IMR-90 (cell line): ENCODE data around the gene LCTL. TPM values are rescaled to one million over a fixed set of nuclear protein-coding genes. Genes with fewer than 3 reads are reported as not detected.
"Not testable (repeated sequence)": the region's sequence is repeated elsewhere in the genome, so short reads cannot be mapped to it uniquely, and the experiment has no call there.

ENCODE experiments used
- ATAC-seq: fragments of 200-7000 bp; cut with Tn5 transposase; 2 replicates; pipeline ENCODE4 v1.9.1; 2020; ENCODE audit warnings: low read depth, mild to moderate bottlenecking, moderate library complexity
- BruUV-seq: library from RNA; stranded (reverse); fragments of 400-500 nt; replicated peaks from 2 replicates; lab custom pipeline; 2021; lab: Mats Ljungman, UMichigan
- CTCF ChIA-PET: fragments of 300-600 bp; formaldehyde crosslinking; extraction: SDS; loops from one replicate; lab custom pipeline; 2021; ENCODE audit warnings: antibody characterized with exemption; lab: Yijun Ruan, JAX
- POLR2A ChIA-PET: fragments of 300-600 bp; sonication (Branson Sonifier 250); formaldehyde crosslinking; loops from one replicate; lab custom pipeline; 2022; ENCODE audit warnings: antibody characterized with exemption; ENCODE audit not compliant: unreplicated experiment; lab: Charles Lee
- DNase-seq: peaks from one replicate; pipeline ENCODE4 v3.0.0; 2013
- H2AFZ ChIP-seq: replicated peaks from 2 replicates; pipeline ENCODE3; 2013; ENCODE audit warnings: low read length, mild to moderate bottlenecking; ENCODE audit not compliant: poor library complexity
- H2AK5ac ChIP-seq: 2 replicates; pipeline ENCODE4 v1.6.1; 2013; ENCODE audit warnings: low read depth, low read length, inconsistent platforms
- H2AK9ac ChIP-seq: replicated peaks from 2 replicates; pipeline ENCODE3; 2013; ENCODE audit warnings: mild to moderate bottlenecking, low read depth, low read length, moderate library complexity; ENCODE audit not compliant: poor library complexity
- H2BK120ac ChIP-seq: 2 replicates; pipeline ENCODE4 v1.6.1; 2013; ENCODE audit warnings: low read depth, low read length, inconsistent platforms
- H2BK15ac ChIP-seq: 3 replicates; pipeline ENCODE4 v1.6.1; 2013; ENCODE audit warnings: low read depth, low read length, inconsistent platforms
- H2BK20ac ChIP-seq: 2 replicates; pipeline ENCODE4 v1.6.1; 2013; ENCODE audit warnings: low read depth, mild to moderate bottlenecking, inconsistent platforms, low read length, moderate library complexity
- H2BK5ac ChIP-seq: 2 replicates; pipeline ENCODE4 v1.6.1; 2013; ENCODE audit warnings: mild to moderate bottlenecking, low read depth, low read length, inconsistent platforms; ENCODE audit not compliant: poor library complexity, severe bottlenecking
- H3K14ac ChIP-seq: replicated peaks from 2 replicates; pipeline ENCODE4 v1.6.1; 2013; ENCODE audit warnings: low read depth, low read length, inconsistent platforms
- H3K18ac ChIP-seq: 2 replicates; pipeline ENCODE4 v1.6.1; 2013; ENCODE audit warnings: low read depth, low read length, control low read depth
- H3K23ac ChIP-seq: 2 replicates; pipeline ENCODE4 v1.6.1; 2013; ENCODE audit warnings: low read depth, low read length, inconsistent platforms
- H3K27ac ChIP-seq: 2 replicates; pipeline ENCODE4 v1.5.1; 2013; ENCODE audit warnings: mild to moderate bottlenecking, control low read depth, low read length; ENCODE audit not compliant: insufficient read depth
- H3K27me3 ChIP-seq: 2 replicates; pipeline ENCODE4 v1.6.1; 2013; ENCODE audit warnings: low read length; ENCODE audit not compliant: control insufficient read depth, insufficient read depth
- H3K36me3 ChIP-seq: 2 replicates; pipeline ENCODE4 v1.6.1; 2013; ENCODE audit warnings: low read length, mixed read lengths; ENCODE audit not compliant: control insufficient read depth, insufficient read depth
- H3K4ac ChIP-seq: 2 replicates; pipeline ENCODE4 v1.6.1; 2013; ENCODE audit warnings: low read depth, low read length, inconsistent platforms
- H3K4me1 ChIP-seq: 2 replicates; pipeline ENCODE4 v1.6.1; 2013; ENCODE audit warnings: low read length, mixed read lengths; ENCODE audit not compliant: control insufficient read depth, insufficient read depth
- H3K4me2 ChIP-seq: 2 replicates; pipeline ENCODE4 v1.6.1; 2013; ENCODE audit warnings: low read depth, mild to moderate bottlenecking, control low read depth, low read length, moderate library complexity
- H3K4me3 ChIP-seq: 2 replicates; pipeline ENCODE4 v1.5.1; 2013; ENCODE audit warnings: low read depth, mild to moderate bottlenecking, control low read depth, low read length, moderate library complexity; ENCODE audit not compliant: insufficient read depth
- H3K56ac ChIP-seq: 2 replicates; pipeline ENCODE4 v1.6.1; 2013; ENCODE audit warnings: low read length, inconsistent platforms; ENCODE audit not compliant: insufficient read depth; ENCODE audit errors: extremely low read depth
- H3K79me1 ChIP-seq, 2 experiments: 2 replicates each; pipeline ENCODE4 v1.6.1; 2013; ENCODE audit warnings: low read length in 2 of 2, inconsistent platforms in 1 of 2, low read depth in 1 of 2
- H3K9ac ChIP-seq: 2 replicates; pipeline ENCODE4 v1.6.1; 2013; ENCODE audit warnings: low read depth, low read length, control low read depth
- H3K9me1 ChIP-seq: 2 replicates; pipeline ENCODE4 v1.6.1; 2013; ENCODE audit warnings: low read length, inconsistent platforms; ENCODE audit not compliant: insufficient read depth
- H3K9me3 ChIP-seq: 2 replicates; pipeline ENCODE4 v1.6.1; 2013; ENCODE audit warnings: low read length; ENCODE audit not compliant: control insufficient read depth, insufficient read depth
- H4K20me1 ChIP-seq: 2 replicates; pipeline ENCODE4 v1.6.1; 2013; ENCODE audit warnings: low read length, inconsistent platforms; ENCODE audit not compliant: insufficient read depth
- H4K5ac ChIP-seq: 2 replicates; pipeline ENCODE4 v1.6.1; 2013; ENCODE audit warnings: mild to moderate bottlenecking, low read depth, low read length, control low read depth
- H4K8ac ChIP-seq, 2 experiments: 2 replicates each; pipeline ENCODE4 v1.6.1; 2013; ENCODE audit warnings: low read depth in 2 of 2, low read length in 2 of 2, control low read depth in 1 of 2, inconsistent platforms in 1 of 2
- H4K91ac ChIP-seq: 2 replicates; pipeline ENCODE4 v1.6.1; 2013; ENCODE audit warnings: low read depth, low read length, inconsistent platforms; ENCODE audit not compliant: insufficient read depth
- WGBS, 2 experiments: methylation state at CpG; one replicate each; pipeline versions ENCODE4 v1.1.5 to v1.1.7; 2013; ENCODE audit warnings: missing lambda C conversion rate in 2 of 2; ENCODE audit not compliant: insufficient read length in 1 of 2; ENCODE audit errors: extremely low coverage in 2 of 2; 5-methylcytosine and 5-hydroxymethylcytosine counted together
- dilution Hi-C: fragments of 300-500 bp; cut with HindIII; formaldehyde crosslinking; loops from one replicate; pipeline ENCODE4 v1.14.3; 2018; ENCODE audit warnings: low sequenced_read_pairs; ENCODE audit not compliant: unreplicated experiment
- in situ Hi-C: fragments of 300-500 bp; cut with MboI; formaldehyde crosslinking; loops from 3 replicates; pipeline ENCODE4 v1.14.3; 2019; ENCODE audit warnings: low sequenced_read_pairs, inconsistent platforms, mixed read lengths
- intact Hi-C: fragments of 100-400 bp; cut with micrococcal nuclease; formaldehyde crosslinking; loops from 2 replicates; pipeline ENCODE4 v1.10.0; 2022
- polyA plus RNA-seq, 3 experiments: library from polyadenylated mRNA; depleted of rRNA; stranded (reverse); fragments of >200 nt; gene quantifications; 2 replicates each; pipeline ENCODE4 v1.2.3, GENCODE V29; 2012; ENCODE audit warnings: low replicate concordance in 1 of 3
- total RNA-seq: library from RNA; depleted of rRNA; stranded (reverse); fragments of >200 nt; gene quantifications from 2 replicates; pipeline ENCODE4 v1.2.3, GENCODE V29; 2012

LCTL gene
- total and polyA plus RNA-seq, 2 of the 4 experiments (the other 2 are of a cell fraction), result 10.3 to 10.4 TPM

GRCh38 chr15:66500346-66500745 is 65.5 kb downstream of the LCTL start:
- H2AK5ac ChIP-seq, H3K4me1 ChIP-seq, H2BK15ac ChIP-seq, H3K14ac ChIP-seq, in situ Hi-C loops, BruUV-seq, H3K18ac ChIP-seq, POLR2A ChIA-PET, H4K5ac ChIP-seq, H3K4me3 ChIP-seq, H3K56ac ChIP-seq, CTCF ChIA-PET, DNase-seq, H3K9me1 ChIP-seq, H3K4me2 ChIP-seq, H3K9ac ChIP-seq, H3K9me3 ChIP-seq, H2BK20ac ChIP-seq, H3K23ac ChIP-seq, ATAC-seq, H4K91ac ChIP-seq, H2AFZ ChIP-seq, H3K27me3 ChIP-seq, dilution Hi-C loops, H3K27ac ChIP-seq, H2BK5ac ChIP-seq, H2BK120ac ChIP-seq, H2AK9ac ChIP-seq, H4K8ac ChIP-seq, H3K4ac ChIP-seq: not testable (repeated sequence)
- H4K20me1 ChIP-seq, result peaks cover 61% of the 10 kb centered on the region
- H3K36me3 ChIP-seq, result peaks cover 35% of the 10 kb centered on the region
- intact Hi-C loops, result loop anchor here (5.0 to 10.0 kb wide), 2 partner anchors 204 to 547 kb away; partner anchors contain the start of gene SMAD6
- no CpG with 5 or more reads among the region's 7 CpGs for WGBS, 2 experiments
- H3K79me1 ChIP-seq, result peaks cover 14 to 24% of the 10 kb centered on the region in 2 experiments
